Ramos (cell line): ENCODE measurements around the gene SLC16A7.

Experiments used
- in situ Hi-C: fragments of 300-500 bp; cut with MboI; formaldehyde crosslinking; loops from one replicate; pipeline ENCODE4 v1.14.3; 2022; ENCODE audit warnings: low sequenced_read_pairs; ENCODE audit not compliant: unreplicated experiment

Gene SLC16A7

GRCh38 chr12:59660148-59660547, 64.3 kb downstream of the SLC16A7 start:
- in situ Hi-C loops = no loop called here

- in situ Hi-C loops = no loop called here
These were observed 65.2 kb downstream of the SLC16A7 start for GRCh38 chr12:59660921-59661597.

- in situ Hi-C loops = no loop called here
These were observed 68.7 kb downstream of the SLC16A7 start for GRCh38 chr12:59664495-59664894.

- in situ Hi-C loops = no loop called here
These were observed 69.9 kb downstream of the SLC16A7 start for GRCh38 chr12:59665701-59666100.

- in situ Hi-C loops = no loop called here
These were observed 72.8 kb downstream of the SLC16A7 start for GRCh38 chr12:59668674-59669073.

- in situ Hi-C loops = no loop called here
These were observed 76.4 kb downstream of the SLC16A7 start for GRCh38 chr12:59672273-59672672.

GRCh38 chr12:59675461-59675860, 79.6 kb downstream of the SLC16A7 start:
- in situ Hi-C loops = no loop called here

GRCh38 chr12:59677857-59678256, 82.0 kb downstream of the SLC16A7 start:
- in situ Hi-C loops = no loop called here

- in situ Hi-C loops = no loop called here
These were observed 83.1 kb downstream of the SLC16A7 start for GRCh38 chr12:59678759-59679411.

GRCh38 chr12:59689776-59690175, 93.9 kb downstream of the SLC16A7 start:
- in situ Hi-C loops = no loop called here

GRCh38 chr12:59695379-59695778, 99.5 kb downstream of the SLC16A7 start:
- in situ Hi-C loops = no loop called here

- in situ Hi-C loops = no loop called here
These were observed 102.8 kb downstream of the SLC16A7 start for GRCh38 chr12:59698600-59698999.

- in situ Hi-C loops = no loop called here
These were observed 103.8 kb downstream of the SLC16A7 start for GRCh38 chr12:59699421-59700152.

- in situ Hi-C loops = no loop called here
These were observed 104.3 kb downstream of the SLC16A7 start for GRCh38 chr12:59700153-59700450.

- in situ Hi-C loops = no loop called here
These were observed 112.2 kb downstream of the SLC16A7 start for GRCh38 chr12:59708064-59708463.

GRCh38 chr12:59708484-59708883, 112.7 kb downstream of the SLC16A7 start:
- in situ Hi-C loops = no loop called here

- in situ Hi-C loops = no loop called here
These were observed 114.3 kb downstream of the SLC16A7 start for GRCh38 chr12:59710004-59710628.

- in situ Hi-C loops = no loop called here
These were observed 115.1 kb downstream of the SLC16A7 start for GRCh38 chr12:59710964-59711363.

- in situ Hi-C loops = no loop called here
These were observed 119.6 kb downstream of the SLC16A7 start for GRCh38 chr12:59715434-59715833.

- in situ Hi-C loops = no loop called here
These were observed 120.2 kb downstream of the SLC16A7 start for GRCh38 chr12:59716043-59716442.

- in situ Hi-C loops = no loop called here
These were observed 121.6 kb downstream of the SLC16A7 start for GRCh38 chr12:59717436-59717835.
